GM12878 (cell line): ENCODE results near the gene EEF1A2. TPM values are rescaled to one million over a fixed set of nuclear protein-coding genes. Genes with fewer than 3 reads are reported as not detected.

Source experiments
- BHLHE40 ChIP-seq, 2 experiments: fragments of 450-650 bp in 1 of 2; IDR thresholded peaks; 2 replicates each; pipeline ENCODE4 v1.6.1; 2011 to 2017; ENCODE audit warnings: low read depth in 2 of 2, borderline replicate concordance in 1 of 2, improper control_type of control experiment in 1 of 2, low read length in 1 of 2, mild to moderate bottlenecking in 1 of 2
- CUX1 ChIP-seq: IDR thresholded peaks from 2 replicates; pipeline ENCODE4 v1.6.1; 2012; ENCODE audit warnings: improper control_type of control experiment, low read depth, low read length; ENCODE audit not compliant: insufficient replicate concordance
- MTA2 ChIP-seq: fragments of 450-650 bp; IDR thresholded peaks from 2 replicates; pipeline ENCODE4 v1.6.1; 2016; ENCODE audit warnings: low read depth, mild to moderate bottlenecking, moderate library complexity
- NKRF ChIP-seq: fragments of 450-650 bp; conservative IDR thresholded peaks from 2 replicates; pipeline ENCODE4 v1.6.1; 2017; ENCODE audit warnings: mild to moderate bottlenecking, moderate library complexity
- NR2F1 ChIP-seq: fragments of 450-650 bp; conservative IDR thresholded peaks from 2 replicates; pipeline ENCODE4 v1.6.1; 2017; ENCODE audit warnings: mild to moderate bottlenecking
- SMC3 ChIP-seq: IDR thresholded peaks from 2 replicates; pipeline ENCODE4 v1.6.1; 2011; ENCODE audit warnings: low read length, improper control_type of control experiment, borderline replicate concordance
- SPI1 ChIP-seq: IDR thresholded peaks from 2 replicates; pipeline ENCODE4 v1.6.1; 2011; ENCODE audit warnings: low read depth, mild to moderate bottlenecking, low read length, moderate library complexity, borderline replicate concordance; ENCODE audit not compliant: insufficient read depth
- SUPT20H ChIP-seq: IDR thresholded peaks from 2 replicates; pipeline ENCODE4 v1.6.1; 2011; ENCODE audit warnings: low read depth, mild to moderate bottlenecking, low read length, moderate library complexity, borderline replicate concordance; ENCODE audit not compliant: control insufficient read depth
- YBX1 ChIP-seq: fragments of 450-650 bp; IDR thresholded peaks from 2 replicates; pipeline ENCODE4 v1.6.1; 2016; ENCODE audit warnings: antibody characterized with exemption
- ZBTB4 ChIP-seq: fragments of 450-650 bp; formaldehyde crosslinking; IDR thresholded peaks from 2 replicates; pipeline ENCODE4 v1.4.0; 2022; ENCODE audit warnings: mild to moderate bottlenecking, moderate library complexity
- ZBTB40 ChIP-seq: fragments of 450-650 bp; IDR thresholded peaks from 2 replicates; pipeline ENCODE4 v1.6.1; 2016; ENCODE audit warnings: mild to moderate bottlenecking, moderate library complexity, borderline replicate concordance
- polyA plus RNA-seq, 11 experiments: library from polyadenylated mRNA; depleted of rRNA in 4 of 11; unstranded in 6 of 11; stranded (reverse) in 5 of 11; fragments of >200 nt; fragmentation: Nextera tagmentation in 4 of 11; fragmentation: Illumina TruSeq in 1 of 11; extraction: Ambion mirVana in 4 of 11; extraction: Trizol in 1 of 11; gene quantifications; 1 replicate in 1 of 11; 2 replicates in 10 of 11; pipeline versions ENCODE4 v1.2.1 to v1.2.3, GENCODE V29; 2011 to 2016; ENCODE audit warnings: inconsistent platforms in 2 of 11, missing spikeins in 2 of 11, low read depth in 1 of 11
- total RNA-seq, 4 experiments: library from RNA; depleted of rRNA in 3 of 4; stranded (reverse); fragments of >200 nt in 3 of 4; fragmentation: Illumina TruSeq in 1 of 4; extraction: Trizol in 1 of 4; gene quantifications; 2 replicates each; pipeline versions ENCODE4 v1.2.1 to v1.2.3, GENCODE V29; 2013 to 2021

Gene EEF1A2
- total and polyA plus RNA-seq, 10 of the 15 experiments (the other 5 are each of a cell fraction or from before 2014, with no cell fraction given), result 0.56 TPM; not detected in 9

- TF ChIP-seq ZBTB4 (CRISPR knock-in tag) (no peak), SMC3 (no peak), YBX1 (no peak), ZBTB40 (peak; percentile 42; the same call in 1 of the 2 replicates), SPI1 (0 out of 2 replicates have a peak, but pooled peaks have one; percentile 9), MTA2 (peak; percentile 63; the same call in 1 of the 2 replicates), CUX1 (no peak), SUPT20H (no peak), NR2F1 (peak; percentile 36; the same call in 1 of the 2 replicates), NKRF (no peak), BHLHE40 (IDR thresholded peaks at IDR 0.05; ENCODE audit: borderline replicate concordance in 1 of 2, low read depth in 2 of 2, low read length in 1 of 2) (peak in 1 of 2 experiments; percentile 55; a peak in 1 of 4 replicates)
Observed at GRCh38 chr20:63542696-63543095, 43.8 kb upstream of the EEF1A2 start (continued).
